Measurements from ENCODE around the gene RSPRY1. TPM values are rescaled to one million over a fixed set of nuclear protein-coding genes. Genes with fewer than 3 reads are reported as not detected.

RSPRY1 gene
- total RNA-seq, 1 donor from 2014 or later = 63.7 TPM

DNA sequence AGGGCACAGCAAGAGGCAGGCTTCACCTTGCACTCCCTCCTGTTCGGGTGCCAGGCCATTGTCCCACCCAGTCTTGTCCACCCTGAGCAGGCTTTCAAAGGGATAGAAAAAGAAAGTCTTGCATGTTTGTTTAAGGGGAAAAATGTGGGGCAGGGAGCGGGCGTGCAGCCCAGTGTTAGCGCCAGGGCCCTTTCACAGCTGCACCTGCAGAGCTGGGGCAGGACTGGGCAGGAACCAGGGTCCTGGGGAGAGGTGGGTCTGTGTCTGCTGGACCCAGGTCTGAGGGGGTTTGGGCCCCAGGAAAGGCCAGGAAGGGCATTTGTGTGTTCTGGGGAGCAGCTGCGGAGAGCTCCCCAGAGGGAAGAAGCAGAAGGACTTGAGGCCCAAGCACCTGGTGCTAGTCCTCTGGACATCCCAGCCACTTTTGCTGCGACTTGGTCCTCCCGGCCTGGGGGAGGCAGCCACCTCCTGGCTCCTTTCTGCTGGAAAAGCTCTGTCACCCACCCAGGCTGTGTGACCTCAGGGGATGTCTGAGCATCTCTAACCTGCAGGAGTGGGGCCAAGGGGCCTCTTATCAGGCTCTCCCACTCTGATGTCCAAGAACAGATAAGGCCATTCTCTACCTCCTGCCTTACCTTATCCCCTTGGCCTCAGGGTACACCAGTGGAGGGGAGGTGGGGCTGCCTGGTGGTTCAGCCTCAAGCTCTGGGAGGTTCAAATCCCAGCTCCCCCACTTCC, 45.0 kb upstream of the RSPRY1 start:
- Mint-ChIP-seq H3K4me1 (ENCODE audit: low read depth) (peaks cover 3% of the 10 kb centered on the region), H3K36me3 (ENCODE audit: insufficient read depth) (no peaks in the 10 kb centered on the region), H3K4me3 (ENCODE audit: low read depth) (no peak overlapping the region), H3K9me3 (ENCODE audit: low read depth) (no peaks in the 10 kb centered on the region), H3K27me3 (peaks cover 20% of the 10 kb centered on the region), H3K27ac (no peak overlapping the region)
- DNase-seq (ENCODE audit: low spot score, unreplicated experiment) = no peak
- TF ChIP-seq, protein P1, sequence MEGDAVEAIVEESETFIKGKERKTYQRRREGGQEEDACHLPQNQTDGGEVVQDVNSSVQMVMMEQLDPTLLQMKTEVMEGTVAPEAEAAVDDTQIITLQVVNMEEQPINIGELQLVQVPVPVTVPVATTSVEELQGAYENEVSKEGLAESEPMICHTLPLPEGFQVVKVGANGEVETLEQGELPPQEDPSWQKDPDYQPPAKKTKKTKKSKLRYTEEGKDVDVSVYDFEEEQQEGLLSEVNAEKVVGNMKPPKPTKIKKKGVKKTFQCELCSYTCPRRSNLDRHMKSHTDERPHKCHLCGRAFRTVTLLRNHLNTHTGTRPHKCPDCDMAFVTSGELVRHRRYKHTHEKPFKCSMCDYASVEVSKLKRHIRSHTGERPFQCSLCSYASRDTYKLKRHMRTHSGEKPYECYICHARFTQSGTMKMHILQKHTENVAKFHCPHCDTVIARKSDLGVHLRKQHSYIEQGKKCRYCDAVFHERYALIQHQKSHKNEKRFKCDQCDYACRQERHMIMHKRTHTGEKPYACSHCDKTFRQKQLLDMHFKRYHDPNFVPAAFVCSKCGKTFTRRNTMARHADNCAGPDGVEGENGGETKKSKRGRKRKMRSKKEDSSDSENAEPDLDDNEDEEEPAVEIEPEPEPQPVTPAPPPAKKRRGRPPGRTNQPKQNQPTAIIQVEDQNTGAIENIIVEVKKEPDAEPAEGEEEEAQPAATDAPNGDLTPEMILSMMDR (IDR thresholded peaks at IDR 0.05; ENCODE audit: unreplicated experiment) = no peak

DNA sequence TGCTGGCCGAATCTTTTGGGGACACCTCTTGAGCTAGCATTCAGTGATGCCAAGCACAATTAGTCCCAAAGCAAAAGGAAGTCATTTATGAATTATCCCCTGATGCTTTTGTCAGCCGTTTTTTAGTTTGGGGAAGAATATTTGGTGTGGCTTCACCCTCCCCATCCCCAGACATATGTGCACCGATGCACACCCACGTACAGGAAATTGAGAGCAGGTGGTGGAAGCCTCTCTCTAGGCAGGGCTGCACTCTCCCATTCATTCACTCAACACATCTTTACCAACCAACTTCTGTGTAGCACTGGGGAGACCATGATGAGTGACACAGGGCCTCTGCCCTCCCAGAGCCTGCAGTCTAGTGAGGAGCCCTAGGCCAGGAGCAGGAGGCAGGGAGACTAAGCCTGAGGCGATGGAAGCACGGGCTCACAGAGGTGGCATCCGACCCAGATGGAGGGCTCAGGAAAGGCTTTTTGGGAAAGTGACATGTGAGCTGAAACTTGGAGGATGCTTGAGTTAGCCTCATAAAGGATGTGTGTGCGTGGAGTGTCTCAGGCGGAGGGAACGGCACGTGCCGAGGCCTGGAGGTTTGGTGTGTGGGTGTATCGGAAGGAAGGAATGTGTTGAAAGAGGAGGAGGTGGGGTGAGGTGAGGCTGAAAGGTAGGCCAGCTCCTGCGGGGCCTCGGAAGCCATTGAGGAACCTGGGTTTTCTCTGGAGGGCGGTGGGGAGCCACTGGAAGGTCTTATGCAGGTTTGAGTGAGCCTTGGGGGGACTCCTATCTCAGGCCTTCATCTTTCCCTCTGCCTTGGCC, 44.1 kb upstream of the RSPRY1 start:
- Mint-ChIP-seq H3K36me3 (ENCODE audit: insufficient read depth) (no peaks in the 10 kb centered on the region), H3K27ac (no peak overlapping the region), H3K4me3 (ENCODE audit: low read depth) (no peak overlapping the region), H3K9me3 (ENCODE audit: low read depth) (no peaks in the 10 kb centered on the region), H3K27me3 (peaks cover 20% of the 10 kb centered on the region), H3K4me1 (ENCODE audit: low read depth) (peaks cover 3% of the 10 kb centered on the region)
- TF ChIP-seq, protein P1 (IDR thresholded peaks at IDR 0.05; ENCODE audit: unreplicated experiment) = no peak
- DNase-seq (ENCODE audit: low spot score, unreplicated experiment) = no peak

DNA sequence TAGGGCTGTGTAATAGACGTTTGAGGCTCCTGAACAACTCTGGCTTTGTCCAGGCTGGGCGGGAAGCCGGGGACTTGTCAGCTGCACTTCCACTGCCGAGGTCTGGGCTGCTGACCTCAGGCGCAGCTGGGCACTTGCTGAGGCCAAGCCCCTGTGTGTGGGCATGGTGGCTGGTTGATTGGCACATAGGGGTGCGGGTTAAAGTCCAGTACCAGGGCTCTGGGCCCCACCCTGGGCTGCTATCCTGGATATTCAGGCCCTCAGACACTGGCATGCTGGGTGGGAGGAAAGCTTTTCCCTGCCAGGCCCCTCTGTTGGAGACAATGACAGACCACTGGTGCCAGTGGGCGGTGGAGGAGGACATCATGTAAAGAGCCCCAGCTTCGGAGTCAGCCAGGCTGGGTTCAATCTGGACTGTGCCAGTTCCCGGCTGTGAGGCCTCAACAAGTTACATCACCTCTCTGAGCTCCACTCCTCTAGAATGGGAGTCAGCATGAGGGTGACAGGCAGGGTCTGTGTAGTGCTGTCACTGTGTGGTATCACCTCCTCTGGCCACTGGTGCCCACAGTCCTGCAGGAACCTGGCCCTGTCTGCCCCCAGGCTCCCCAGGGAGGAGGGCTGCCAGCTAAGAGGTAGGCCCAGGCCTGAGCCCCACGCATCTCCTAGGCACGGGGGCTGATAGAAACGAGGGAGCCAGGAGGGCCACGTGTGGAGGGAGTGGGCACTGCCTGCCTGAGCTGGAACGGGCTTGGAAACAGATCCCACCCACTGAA, 42.8 kb upstream of the RSPRY1 start:
- TF ChIP-seq, protein P1 (IDR thresholded peaks at IDR 0.05; ENCODE audit: unreplicated experiment) = no peak
- Mint-ChIP-seq H3K27me3 (peaks cover 14% of the 10 kb centered on the region), H3K36me3 (ENCODE audit: insufficient read depth) (no peaks in the 10 kb centered on the region), H3K9me3 (ENCODE audit: low read depth) (no peaks in the 10 kb centered on the region), H3K27ac (no peak overlapping the region), H3K4me3 (ENCODE audit: low read depth) (no peak overlapping the region), H3K4me1 (ENCODE audit: low read depth) (peaks cover 3% of the 10 kb centered on the region)
- DNase-seq (ENCODE audit: low spot score, unreplicated experiment) = no peak

DNA sequence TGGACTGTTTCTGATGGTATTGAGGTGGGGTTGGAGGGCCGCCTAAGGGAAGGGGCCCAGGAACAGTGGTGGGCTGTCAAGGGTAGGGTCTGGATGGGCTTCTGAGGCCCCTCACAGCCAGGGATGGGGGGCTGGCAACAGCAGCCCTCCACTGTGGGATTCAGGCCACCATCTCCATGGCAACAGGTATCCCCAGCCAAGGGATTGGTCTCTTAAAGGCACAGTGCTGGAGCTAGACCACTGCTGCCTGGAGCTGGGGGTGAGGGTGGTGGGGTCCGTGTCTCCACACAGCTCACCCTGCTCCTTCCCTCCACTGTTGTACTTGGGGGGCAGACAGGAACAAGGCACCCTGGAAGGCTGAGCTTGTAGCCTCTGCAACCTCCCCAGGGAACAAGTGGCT, 42.1 kb upstream of the RSPRY1 start:
- Mint-ChIP-seq H3K4me1 (ENCODE audit: low read depth) (peaks cover 3% of the 10 kb centered on the region), H3K9me3 (ENCODE audit: low read depth) (no peaks in the 10 kb centered on the region), H3K36me3 (ENCODE audit: insufficient read depth) (no peaks in the 10 kb centered on the region), H3K27me3 (peaks cover 8% of the 10 kb centered on the region), H3K4me3 (ENCODE audit: low read depth) (no peak overlapping the region), H3K27ac (no peak overlapping the region)
- no peak for DNase-seq (ENCODE audit: low spot score, unreplicated experiment)
- TF ChIP-seq, protein P1 (IDR thresholded peaks at IDR 0.05; ENCODE audit: unreplicated experiment) = no peak
